NCI-H146 treated with DMSO at 0.1 percent for 48 hours (cell line): ENCODE data around the gene TMEM72.

Experiments used
- DNase-seq: peaks from one replicate; lab custom pipeline; 2025; ENCODE audit not compliant: unreplicated experiment; lab: John Stamatoyannopoulos, UW

The TMEM72 gene

DNA sequence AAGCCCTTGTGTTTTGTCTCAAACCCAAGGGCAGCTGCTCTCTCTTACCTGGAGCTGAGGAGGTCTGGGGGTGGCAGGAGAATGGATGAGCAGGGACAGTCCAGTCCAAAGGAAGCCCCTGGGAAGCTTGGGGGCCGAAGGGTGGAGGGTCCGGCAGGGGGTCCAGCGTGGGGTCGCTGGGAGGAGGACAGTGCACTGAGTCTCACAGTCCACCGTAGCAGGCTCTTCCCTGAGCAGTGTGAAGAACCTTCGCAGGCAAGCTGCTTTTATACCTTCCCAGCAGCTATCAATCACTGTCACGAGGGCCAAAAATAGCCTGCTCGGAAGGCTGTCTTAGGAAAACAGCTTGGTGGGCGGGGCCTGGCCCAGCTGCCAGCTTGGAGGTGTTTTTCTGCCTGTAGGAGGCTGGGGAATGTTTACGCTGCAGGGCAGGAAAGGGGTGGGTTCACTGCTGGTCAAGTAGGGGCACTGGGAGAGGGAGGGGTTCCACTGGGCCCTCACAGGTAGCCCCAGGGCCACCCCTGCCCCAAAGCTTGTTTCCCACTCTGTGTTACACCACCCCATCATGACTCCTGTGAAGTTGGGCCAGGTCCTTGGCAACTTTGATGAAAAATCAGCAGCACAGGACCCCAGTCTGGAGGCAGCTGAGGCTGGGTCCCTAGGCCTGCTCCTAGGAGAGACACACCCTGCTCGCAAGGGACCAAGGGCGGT is 67.6 kb downstream of the TMEM72 start, which contains the start of gene DEPP1:
Gene DEPP1, minus strand, starts transcription at position 240 of the 711 bp plus-strand sequence. CDS start 779 bp downstream, outside the sequence.
- DNase-seq, result peak; percentile 90

- peak; percentile 7 for DNase-seq
Observed at GRCh38 chr10:44979281-44980191, 68.4 kb downstream of the TMEM72 start.

DNA sequence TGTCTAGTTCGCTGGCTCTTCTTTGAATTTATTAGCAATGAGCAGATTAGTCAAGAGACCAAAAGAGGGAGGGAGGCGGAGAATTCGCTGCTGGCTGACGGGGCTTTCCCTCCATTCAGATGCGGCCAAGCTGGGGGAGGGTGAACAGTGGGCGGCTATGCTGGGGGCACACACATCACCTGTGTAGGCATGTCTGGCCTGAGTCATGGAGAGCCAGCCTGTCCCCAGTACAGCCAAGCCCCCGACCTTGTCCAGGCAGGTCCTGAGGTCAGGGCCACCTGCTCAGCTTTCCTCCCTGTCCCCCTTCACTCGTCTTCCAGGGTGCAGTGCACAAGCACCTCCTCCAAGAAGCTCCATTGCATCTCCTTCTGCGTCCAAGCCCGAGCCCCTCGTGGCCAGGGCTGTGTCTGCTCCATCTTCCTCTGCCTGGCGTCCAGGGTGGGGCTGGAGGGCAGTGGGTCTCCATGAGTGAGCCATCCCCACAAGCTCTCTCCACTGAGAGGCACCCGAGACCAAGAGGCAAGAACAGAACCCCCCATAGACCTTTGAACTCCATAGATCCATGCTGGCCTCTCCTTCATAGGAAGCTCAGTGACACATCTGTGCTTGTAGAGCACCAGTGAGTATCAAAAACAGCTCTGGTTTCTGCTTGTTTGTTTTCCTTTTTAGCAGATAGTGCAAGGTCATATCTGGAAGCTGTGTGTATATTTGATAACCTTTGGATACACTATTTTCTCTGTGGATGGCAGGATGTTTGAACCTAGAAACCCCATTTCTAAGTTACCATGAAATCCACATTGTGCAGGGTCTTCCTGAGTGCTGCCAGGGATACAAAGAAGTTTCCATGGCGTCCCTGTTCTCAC is 69.4 kb downstream of the TMEM72 start:
- no peak for DNase-seq

DNA sequence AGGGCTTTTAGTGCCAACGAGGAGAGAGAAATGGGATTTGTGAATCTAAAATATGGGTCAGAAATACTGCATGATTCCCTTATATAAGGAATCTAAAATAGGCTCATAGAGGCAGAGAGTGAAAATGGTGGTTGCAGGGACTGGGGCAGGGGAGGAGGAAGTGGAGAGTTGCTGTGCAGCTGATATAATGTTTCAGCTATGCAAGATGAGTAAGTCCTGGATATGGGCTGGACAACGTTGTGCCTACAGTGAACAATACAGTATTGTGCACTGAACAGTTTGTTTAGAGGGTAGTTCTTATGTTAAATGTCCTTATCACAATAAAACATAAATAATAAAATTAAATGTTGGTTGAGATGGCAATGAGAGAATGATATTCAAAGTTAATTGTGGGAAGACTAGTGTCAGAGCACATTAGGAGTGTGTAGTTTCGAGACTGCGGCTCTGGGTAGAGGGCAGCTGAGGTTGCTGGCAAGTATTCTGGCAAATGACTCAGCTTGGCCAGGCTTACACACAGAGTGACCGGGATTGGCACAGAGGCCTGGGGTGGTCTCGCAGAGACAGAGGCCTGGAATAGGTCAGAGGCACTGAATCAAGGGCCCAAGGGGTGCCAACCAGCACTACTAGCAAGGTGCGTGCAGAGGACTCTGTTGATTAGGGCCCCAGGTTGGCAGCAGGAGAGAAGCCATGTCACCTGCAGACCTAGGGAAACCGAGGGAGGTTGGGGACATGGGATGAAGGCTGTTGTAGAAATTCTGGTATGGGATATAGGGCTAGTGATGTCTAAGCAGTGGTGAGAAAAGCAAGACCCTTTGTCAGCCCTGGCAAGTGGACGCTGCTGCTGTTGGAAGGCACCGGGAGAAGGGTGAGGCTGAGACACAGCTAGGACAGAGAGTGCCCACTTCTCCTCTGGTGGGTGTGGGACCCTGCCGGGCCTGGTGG is 70.3 kb downstream of the TMEM72 start:
- no peak for DNase-seq

DNA sequence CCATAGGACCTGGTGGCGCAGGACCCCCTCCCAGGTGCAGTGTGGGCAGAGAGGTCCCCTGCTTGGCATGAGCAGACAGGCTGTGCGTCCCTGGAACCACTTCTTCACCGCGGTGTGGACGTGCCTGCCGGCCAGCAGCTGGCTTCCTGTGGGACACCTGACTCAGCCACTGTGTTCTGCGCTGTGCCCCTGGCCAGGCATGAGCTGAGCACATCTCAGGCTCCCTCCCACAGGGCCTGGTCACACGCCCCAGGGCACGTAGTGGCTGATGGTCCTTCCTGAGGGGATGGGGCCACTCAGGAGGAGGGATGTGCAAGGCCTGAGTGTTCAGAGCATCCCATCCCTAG is 71.0 kb downstream of the TMEM72 start:
- no peak for DNase-seq

DNA sequence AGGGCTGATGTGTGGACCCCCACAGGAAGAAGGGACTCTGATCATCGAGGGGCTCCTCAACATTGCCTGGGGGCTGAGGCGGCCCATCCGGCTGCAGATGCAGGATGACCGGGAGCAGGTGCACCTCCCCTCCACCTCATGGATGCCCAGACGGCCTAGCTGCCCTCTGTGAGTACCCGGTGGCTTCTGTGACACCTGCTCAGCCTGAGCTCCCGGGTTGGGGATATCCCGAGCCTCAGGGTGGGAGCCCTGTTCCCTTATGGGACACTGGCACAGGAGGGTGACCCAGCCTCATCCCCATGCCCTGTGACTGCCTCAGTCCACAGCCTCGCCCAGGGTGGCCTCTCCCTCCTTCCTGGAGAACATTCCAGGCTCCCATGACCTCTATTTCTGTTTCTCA is 71.4 kb downstream of the TMEM72 start:
- DNase-seq, result no peak

GRCh38 chr10:44983066-44983894 is 72.1 kb downstream of the TMEM72 start:
- no peak for DNase-seq

GRCh38 chr10:44983895-44984278 is 72.8 kb downstream of the TMEM72 start:
- no peak for DNase-seq

- no peak for DNase-seq
Observed at GRCh38 chr10:44984671-44985101, 73.5 kb downstream of the TMEM72 start.

- no peak for DNase-seq
Observed at GRCh38 chr10:44985175-44985681, 74.1 kb downstream of the TMEM72 start.

GRCh38 chr10:44986179-44986578 is 75.0 kb downstream of the TMEM72 start:
- no peak for DNase-seq
